ENCODE measurements around the gene KIF1C. TPM values are rescaled to one million over a fixed set of nuclear protein-coding genes. Genes with fewer than 3 reads are reported as not detected.

Gene KIF1C
- total RNA-seq, 1 experiment from 2014 or later, result 121 TPM

DNA sequence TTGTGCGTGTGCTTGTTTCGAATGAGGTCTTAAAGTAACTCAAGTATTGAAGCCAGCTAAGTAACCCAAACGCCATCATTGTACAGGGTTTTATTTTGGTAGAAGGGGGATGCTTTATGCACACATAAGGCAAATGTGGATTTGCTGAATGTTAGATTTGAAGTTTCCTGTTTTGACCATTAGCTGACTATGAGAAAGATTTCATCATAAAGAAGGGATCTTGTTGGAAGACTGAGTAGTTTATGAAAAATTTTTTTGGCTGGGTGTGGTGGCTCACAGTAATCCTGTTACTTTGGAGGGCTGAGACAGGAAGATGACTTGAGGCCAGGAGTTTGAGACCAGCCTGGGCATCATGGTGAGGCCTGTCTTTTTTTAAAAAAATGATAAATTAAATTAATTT lies 70.5 kb downstream of the KIF1C start:
- H3K9me2 ChIP-seq (ENCODE audit: insufficient read depth), result no peaks in the 10 kb centered on the region
- BruUV-seq (replicated peaks), result no TSS peak
- no peaks in the 10 kb centered on the region for H3K9me3 ChIP-seq (ENCODE audit: control insufficient read depth in 1 of 2, insufficient read depth in 1 of 2, low read depth in 1 of 2, low read length in 2 of 2)
- H3K36me3 ChIP-seq (ENCODE audit: control insufficient read depth in 1 of 2, insufficient read depth in 2 of 2, low read length in 2 of 2), result no peaks in the 10 kb centered on the region
- no peaks in the 10 kb centered on the region for H4K20me1 ChIP-seq (ENCODE audit: insufficient read depth)
- DNase-seq (ENCODE audit: low read depth, low spot score) (no peak), ATAC-seq (no peak)
- no peak overlapping the region for H3K4me2 ChIP-seq (ENCODE audit: low read length)
- POLR2A ChIA-PET, result no interaction called here
- intact Hi-C loops (cut with micrococcal nuclease), result no loop called here
- H2AFZ ChIP-seq (ENCODE audit: low read depth, low read length, poor library complexity, severe bottlenecking), result no peak overlapping the region
- no peak overlapping the region for H3K9ac ChIP-seq (ENCODE audit: low read length)
- no peaks in the 10 kb centered on the region for H3K4me1 ChIP-seq (ENCODE audit: control insufficient read depth in 1 of 2, insufficient read depth in 2 of 2, low read length in 2 of 2)
- H3K79me2 ChIP-seq (ENCODE audit: insufficient read depth, low read length), result no peaks in the 10 kb centered on the region
- CTCF ChIA-PET, result no interaction called here
- RAD21 ChIA-PET (ENCODE audit: low non-redundant PET in 1 of 2, low total read pairs in 2 of 2, uncharacterized antibody in 2 of 2, unreplicated experiment in 2 of 2), result no interaction called here
- no peak overlapping the region for H3K4me3 ChIP-seq (replicated peaks in 1 of 2; ENCODE audit: low read depth in 1 of 2, low read length in 2 of 2)
- H3K27me3 ChIP-seq (ENCODE audit: insufficient read depth, low read length), result no peaks in the 10 kb centered on the region
- TF ChIP-seq EGR1 (IDR thresholded peaks at IDR 0.05; ENCODE audit: low read depth) (no peak), ZFX (IDR thresholded peaks at IDR 0.05) (no peak), REST (IDR thresholded peaks at IDR 0.05; ENCODE audit: low read depth) (no peak), POLR2A (IDR thresholded peaks at IDR 0.05; ENCODE audit: borderline replicate concordance, extremely low read depth, insufficient read depth, insufficient read length) (no peak), SRF (IDR thresholded peaks at IDR 0.05; ENCODE audit: low read depth) (no peak), SP1 (IDR thresholded peaks at IDR 0.05; ENCODE audit: low read depth) (no peak), CTCF (IDR thresholded peaks at IDR 0.05 in 2 of 3, conservative IDR thresholded peaks at IDR 0.05 in 1 of 3; ENCODE audit: borderline replicate concordance in 1 of 3, insufficient read depth in 1 of 3, low read depth in 2 of 3, low read length in 2 of 3) (no peak), ELF1 (IDR thresholded peaks at IDR 0.05; ENCODE audit: borderline replicate concordance, low read depth) (no peak), FOSL1 (IDR thresholded peaks at IDR 0.05; ENCODE audit: low read depth) (no peak), ATF3 (IDR thresholded peaks at IDR 0.05) (no peak), EZH2phosphoT487 (IDR thresholded peaks at IDR 0.05; ENCODE audit: borderline replicate concordance) (no peak), ZNF274 (IDR thresholded peaks at IDR 0.05; ENCODE audit: low read depth, low read length) (no peak), JUND (IDR thresholded peaks at IDR 0.05) (no peak), YY1 (IDR thresholded peaks at IDR 0.05; ENCODE audit: extremely low read depth, insufficient replicate concordance, low read depth, low read length) (no peak), MAX (IDR thresholded peaks at IDR 0.05) (no peak), SIN3A (IDR thresholded peaks at IDR 0.05; ENCODE audit: low read depth) (no peak), RAD21 (IDR thresholded peaks at IDR 0.05; ENCODE audit: low read depth) (no peak)
- TF ChIP-seq, protein P1, sequence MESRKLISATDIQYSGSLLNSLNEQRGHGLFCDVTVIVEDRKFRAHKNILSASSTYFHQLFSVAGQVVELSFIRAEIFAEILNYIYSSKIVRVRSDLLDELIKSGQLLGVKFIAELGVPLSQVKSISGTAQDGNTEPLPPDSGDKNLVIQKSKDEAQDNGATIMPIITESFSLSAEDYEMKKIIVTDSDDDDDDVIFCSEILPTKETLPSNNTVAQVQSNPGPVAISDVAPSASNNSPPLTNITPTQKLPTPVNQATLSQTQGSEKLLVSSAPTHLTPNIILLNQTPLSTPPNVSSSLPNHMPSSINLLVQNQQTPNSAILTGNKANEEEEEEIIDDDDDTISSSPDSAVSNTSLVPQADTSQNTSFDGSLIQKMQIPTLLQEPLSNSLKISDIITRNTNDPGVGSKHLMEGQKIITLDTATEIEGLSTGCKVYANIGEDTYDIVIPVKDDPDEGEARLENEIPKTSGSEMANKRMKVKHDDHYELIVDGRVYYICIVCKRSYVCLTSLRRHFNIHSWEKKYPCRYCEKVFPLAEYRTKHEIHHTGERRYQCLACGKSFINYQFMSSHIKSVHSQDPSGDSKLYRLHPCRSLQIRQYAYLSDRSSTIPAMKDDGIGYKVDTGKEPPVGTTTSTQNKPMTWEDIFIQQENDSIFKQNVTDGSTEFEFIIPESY (IDR thresholded peaks at IDR 0.05; ENCODE audit: extremely low read depth, insufficient replicate concordance, low read length), result no peak
- no peak overlapping the region for H3K27ac ChIP-seq (ENCODE audit: low read depth, low read length)
